GM13977 (cell line): ENCODE results near the gene ALG3.
A peak's percentile ranks its signal among the peaks of the same experiment; 100 is the strongest.

Experiments
- DNase-seq: peaks from one replicate; pipeline ENCODE4 v3.0.0; 2012; ENCODE audit warnings: low spot score
- CTCF ChIP-seq: IDR thresholded peaks from 2 replicates; pipeline ENCODE4 v1.5.1; 2012; ENCODE audit warnings: mild to moderate bottlenecking, control low read depth; ENCODE audit not compliant: insufficient read depth; ENCODE audit errors: extremely low read depth, missing control alignments
- in situ Hi-C: fragments of 300-500 bp; cut with MboI; formaldehyde crosslinking; loops from one replicate; pipeline ENCODE4 v1.12.0; 2022; ENCODE audit warnings: low sequenced_read_pairs, low pct_unique_long_range_greater_than_20kb, mixed read lengths, inconsistent platforms; ENCODE audit not compliant: unreplicated experiment

ALG3 gene

DNA sequence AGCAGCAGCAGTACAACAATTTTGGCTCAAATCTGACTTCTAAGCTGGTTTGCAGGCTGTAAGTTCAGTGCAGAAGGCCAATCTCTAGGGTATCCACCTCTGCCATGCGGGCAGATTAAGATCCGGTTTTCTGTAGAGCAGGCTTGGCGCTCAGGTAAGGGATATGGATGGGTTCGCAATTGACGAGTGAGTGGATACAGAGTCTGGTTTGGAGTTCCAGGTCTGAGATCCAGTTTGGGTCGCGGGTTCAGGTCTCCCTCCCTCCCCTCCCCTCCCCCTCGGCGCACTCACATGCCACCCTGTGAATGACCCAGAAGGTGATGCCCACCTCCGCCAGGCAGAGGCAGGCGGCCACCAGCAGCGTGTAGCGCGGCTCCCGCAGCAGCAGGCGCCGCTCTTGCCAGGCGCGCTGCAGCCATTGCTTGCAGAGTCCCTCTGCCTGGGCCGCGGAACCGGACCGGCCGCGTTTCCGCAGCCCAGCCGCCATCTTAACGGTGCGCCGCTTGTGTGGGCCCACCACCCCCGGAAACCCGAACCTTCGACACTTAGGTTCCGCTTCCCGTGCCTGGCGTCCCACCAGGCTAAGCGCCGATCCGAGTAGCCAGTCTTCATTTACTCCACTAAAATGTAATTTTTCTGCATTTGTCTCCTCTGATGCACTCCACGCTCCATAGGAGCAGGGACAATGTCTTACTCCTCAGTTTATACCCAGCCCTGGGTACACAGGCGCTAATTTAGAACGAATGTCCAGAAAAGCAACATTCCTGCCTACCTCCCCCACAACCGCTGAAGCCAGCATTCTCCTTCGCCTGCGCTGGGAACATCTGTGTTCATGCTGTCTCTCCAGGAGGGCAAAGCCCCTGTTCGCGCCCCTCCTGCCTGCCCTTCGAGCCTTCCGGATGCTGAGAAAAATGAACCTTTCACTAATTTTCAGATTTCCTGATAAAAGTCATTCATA lies at the start of gene ALG3:
Gene ALG3, minus strand, starts transcription at position 509 of the 958 bp plus-strand sequence. Its CDS starts 22 bp downstream, at position 487.
- in situ Hi-C loops = loop anchor here (25.0 kb wide), 1 partner anchor 361 kb away; the partner anchor contains the start of gene PARL
- DNase-seq = peak; percentile 88
- no peak for TF ChIP-seq CTCF

GRCh38 chr3:184296616-184297015 lies 47.9 kb upstream of the ALG3 start:
- TF ChIP-seq CTCF = no peak
- DNase-seq = no peak
- in situ Hi-C loops = no loop called here

GRCh38 chr3:184295771-184296170 lies 47.0 kb upstream of the ALG3 start:
- no peak for TF ChIP-seq CTCF
- in situ Hi-C loops = no loop called here
- DNase-seq = peak; percentile 1

DNA sequence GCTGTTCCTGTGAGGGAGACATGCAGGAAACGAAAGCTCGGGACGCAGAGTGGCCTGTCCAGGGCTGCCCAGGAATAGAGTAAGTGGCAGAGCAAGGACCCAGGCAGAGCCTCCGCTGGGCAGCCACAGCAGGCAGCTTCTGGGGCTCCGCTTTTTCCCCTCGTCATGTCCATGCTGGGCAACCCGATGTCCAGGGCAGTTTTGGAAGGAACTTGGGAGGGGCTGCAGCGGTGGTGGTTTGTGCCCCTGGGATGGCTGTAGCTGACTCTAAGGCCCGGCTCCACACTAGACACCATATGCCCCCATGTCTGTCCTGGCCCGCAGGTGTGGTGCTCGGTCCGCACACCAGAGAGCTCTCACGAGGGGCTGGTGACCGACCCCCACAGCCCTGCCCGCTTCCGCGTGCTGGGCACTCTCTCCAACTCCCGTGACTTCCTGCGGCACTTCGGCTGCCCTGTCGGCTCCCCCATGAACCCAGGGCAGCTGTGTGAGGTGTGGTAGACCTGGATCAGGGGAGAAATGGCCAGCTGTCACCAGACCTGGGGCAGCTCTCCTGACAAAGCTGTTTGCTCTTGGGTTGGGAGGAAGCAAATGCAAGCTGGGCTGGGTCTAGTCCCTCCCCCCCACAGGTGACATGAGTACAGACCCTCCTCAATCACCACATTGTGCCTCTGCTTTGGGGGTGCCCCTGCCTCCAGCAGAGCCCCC lies 43.1 kb upstream of the ALG3 start:
- in situ Hi-C loops = no loop called here
- DNase-seq = peak; percentile 2
- TF ChIP-seq CTCF = no peak

DNA sequence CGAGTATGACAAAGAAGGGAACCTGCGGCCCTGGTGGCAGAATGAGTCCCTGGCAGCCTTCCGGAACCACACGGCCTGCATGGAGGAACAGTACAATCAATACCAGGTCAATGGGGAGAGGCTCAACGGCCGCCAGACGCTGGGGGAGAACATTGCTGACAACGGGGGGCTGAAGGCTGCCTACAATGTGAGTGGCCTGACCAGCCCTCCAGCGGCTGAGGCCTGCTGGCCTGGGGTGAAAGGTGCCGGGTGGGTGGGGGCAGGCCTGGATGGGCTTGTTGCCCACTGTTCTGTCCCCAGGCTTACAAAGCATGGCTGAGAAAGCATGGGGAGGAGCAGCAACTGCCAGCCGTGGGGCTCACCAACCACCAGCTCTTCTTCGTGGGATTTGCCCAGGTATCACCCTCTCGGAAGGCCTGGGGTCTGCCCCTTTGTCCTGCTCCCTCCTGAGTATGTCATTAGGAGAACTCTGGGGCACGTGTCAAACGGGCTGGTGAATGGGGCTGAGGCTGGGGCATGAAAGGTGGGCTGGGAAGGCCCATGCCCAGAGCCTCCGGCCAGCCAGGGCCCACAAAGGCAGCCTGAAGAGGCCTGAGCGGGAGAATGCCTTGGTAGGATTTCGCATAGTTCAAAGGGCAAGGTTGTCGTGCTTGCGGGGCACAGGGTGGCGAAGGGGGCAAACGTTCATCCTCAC lies 42.4 kb upstream of the ALG3 start:
- no peak for TF ChIP-seq CTCF
- DNase-seq = peak; percentile 8
- in situ Hi-C loops = no loop called here

DNA sequence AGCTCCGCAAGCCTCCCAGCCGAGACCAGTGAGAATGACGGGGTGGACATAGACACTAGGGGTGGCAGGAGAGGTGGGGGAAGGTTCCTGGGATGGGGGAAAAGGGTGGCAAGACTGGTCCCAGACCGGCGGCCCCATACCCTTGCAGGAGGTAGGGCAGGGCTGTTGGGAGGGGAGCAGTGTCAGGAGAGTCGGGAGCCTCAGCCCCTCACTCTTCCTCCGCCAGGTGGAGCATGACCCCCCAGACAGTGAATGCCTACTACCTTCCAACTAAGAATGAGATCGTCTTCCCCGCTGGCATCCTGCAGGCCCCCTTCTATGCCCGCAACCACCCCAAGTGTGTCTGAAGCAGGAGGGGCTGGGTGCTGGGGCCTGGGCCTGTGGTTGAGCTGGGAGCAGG lies 41.6 kb upstream of the ALG3 start:
- no peak for DNase-seq
- TF ChIP-seq CTCF = no peak
- in situ Hi-C loops = no loop called here
